Nephron progenitor cell (in vitro differentiated cells): ENCODE data around the gene ZHX3.

ENCODE experiments used
- DNase-seq: peaks from one replicate; pipeline ENCODE4 v3.0.0; 2021
- H3K27ac Mint-ChIP-seq: 2 replicates; pipeline ENCODE4 v1.8.0; 2021; ENCODE audit warnings: mild to moderate bottlenecking, moderate library complexity, mixed read lengths
- H3K27me3 Mint-ChIP-seq: 2 replicates; pipeline ENCODE4 v1.8.0; 2021; ENCODE audit warnings: mild to moderate bottlenecking, low read depth, mixed read lengths; ENCODE audit not compliant: poor library complexity
- H3K36me3 Mint-ChIP-seq: 2 replicates; pipeline ENCODE4 v1.8.0; 2021; ENCODE audit warnings: low read depth, mixed read lengths
- H3K4me1 Mint-ChIP-seq: 2 replicates; pipeline ENCODE4 v1.8.0; 2021; ENCODE audit warnings: mixed read lengths
- H3K4me3 Mint-ChIP-seq: 2 replicates; pipeline ENCODE4 v1.8.0; 2021; ENCODE audit warnings: mild to moderate bottlenecking, moderate library complexity, mixed read lengths
- H3K9me3 Mint-ChIP-seq: 2 replicates; pipeline ENCODE4 v1.8.0; 2021; ENCODE audit warnings: mild to moderate bottlenecking, moderate library complexity, mixed read lengths
- TF ChIP-seq, protein P1 (sequence below): fragments of 200-600 bp; sonication (generic); IDR thresholded peaks from 2 replicates; pipeline ENCODE4 v1.5.0; 2021; ENCODE audit warnings: antibody characterized with exemption

Gene ZHX3

DNA sequence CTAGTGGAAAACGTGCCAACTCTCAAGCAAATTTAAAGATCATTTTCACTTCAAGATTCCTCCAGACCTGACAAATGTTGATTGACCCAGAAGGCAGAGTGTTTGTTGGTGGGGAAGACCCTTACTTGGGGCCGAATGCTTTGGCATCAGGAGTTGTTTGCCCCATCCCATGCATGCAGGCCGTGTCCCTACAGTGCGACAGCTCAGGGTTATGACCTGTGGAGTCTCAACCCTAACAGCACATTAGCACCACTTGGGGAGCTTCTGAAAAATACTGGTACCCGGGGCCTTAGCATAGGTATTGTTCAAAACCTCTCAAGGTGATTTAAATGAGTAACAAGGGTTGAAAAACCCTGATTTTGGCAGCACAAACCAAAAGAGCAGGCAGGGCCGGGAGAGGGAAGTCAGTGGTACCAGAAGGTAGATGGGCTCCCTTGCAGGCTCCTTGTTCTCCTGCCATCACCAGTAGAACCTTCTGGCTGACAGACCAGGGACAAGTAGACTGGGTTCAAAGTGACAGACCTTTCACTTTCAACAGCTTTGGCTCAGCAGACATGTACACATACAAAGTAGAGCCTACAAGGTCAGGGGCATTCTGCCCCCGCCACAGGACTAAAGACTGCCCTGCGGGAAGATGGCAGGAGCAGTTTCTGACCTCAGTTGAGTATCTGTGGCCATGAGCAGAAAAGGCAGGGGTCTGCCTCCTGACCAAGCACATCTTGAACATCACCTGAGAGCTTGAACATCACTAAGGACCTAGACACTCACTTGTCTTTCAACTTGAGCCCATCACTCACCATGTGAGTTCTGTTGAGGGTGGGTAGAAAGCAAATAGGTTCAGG is 140.6 kb downstream of the ZHX3 start:
- Mint-ChIP-seq H3K9me3 (no peaks in the 10 kb centered on the region), H3K27me3 (no peaks in the 10 kb centered on the region), H3K4me1 (peaks cover 22% of the 10 kb centered on the region), H3K27ac (peak overlapping the region; percentile 70), H3K36me3 (peaks cover 49% of the 10 kb centered on the region), H3K4me3 (no peak overlapping the region)
- no peak for DNase-seq
- TF ChIP-seq, protein P1, sequence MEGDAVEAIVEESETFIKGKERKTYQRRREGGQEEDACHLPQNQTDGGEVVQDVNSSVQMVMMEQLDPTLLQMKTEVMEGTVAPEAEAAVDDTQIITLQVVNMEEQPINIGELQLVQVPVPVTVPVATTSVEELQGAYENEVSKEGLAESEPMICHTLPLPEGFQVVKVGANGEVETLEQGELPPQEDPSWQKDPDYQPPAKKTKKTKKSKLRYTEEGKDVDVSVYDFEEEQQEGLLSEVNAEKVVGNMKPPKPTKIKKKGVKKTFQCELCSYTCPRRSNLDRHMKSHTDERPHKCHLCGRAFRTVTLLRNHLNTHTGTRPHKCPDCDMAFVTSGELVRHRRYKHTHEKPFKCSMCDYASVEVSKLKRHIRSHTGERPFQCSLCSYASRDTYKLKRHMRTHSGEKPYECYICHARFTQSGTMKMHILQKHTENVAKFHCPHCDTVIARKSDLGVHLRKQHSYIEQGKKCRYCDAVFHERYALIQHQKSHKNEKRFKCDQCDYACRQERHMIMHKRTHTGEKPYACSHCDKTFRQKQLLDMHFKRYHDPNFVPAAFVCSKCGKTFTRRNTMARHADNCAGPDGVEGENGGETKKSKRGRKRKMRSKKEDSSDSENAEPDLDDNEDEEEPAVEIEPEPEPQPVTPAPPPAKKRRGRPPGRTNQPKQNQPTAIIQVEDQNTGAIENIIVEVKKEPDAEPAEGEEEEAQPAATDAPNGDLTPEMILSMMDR = no peak

DNA sequence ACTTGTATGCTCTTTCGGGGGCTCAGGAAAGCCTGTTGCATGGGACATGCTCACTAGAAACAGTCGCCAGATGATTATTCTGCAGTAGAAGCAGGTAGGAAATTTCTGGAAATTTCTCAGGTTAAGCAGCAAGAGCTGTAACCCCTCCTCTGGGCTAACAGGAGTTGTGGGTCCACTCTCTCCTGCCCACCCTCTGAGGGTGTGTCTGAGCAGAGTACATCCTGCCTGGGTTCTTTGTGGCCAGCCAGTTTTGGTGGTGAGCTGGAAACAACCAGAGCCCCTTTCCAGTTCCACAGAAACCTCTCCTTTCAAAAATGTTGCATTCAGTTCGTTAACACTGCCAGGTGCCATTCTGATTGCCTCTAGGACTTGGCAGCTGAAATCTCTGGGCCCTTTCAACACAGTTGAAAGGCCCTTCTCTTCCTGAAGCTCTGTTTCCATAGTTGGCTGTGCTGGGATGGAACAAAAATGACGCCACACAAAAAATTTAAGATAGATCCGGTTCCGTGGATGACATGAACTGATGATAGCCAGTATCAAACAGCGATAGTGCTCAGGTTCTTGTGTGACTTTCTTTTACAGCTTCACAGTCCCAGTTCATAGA is 141.7 kb downstream of the ZHX3 start:
- Mint-ChIP-seq H3K9me3 (no peaks in the 10 kb centered on the region), H3K4me1 (peaks cover 22% of the 10 kb centered on the region), H3K27ac (peak overlapping the region; percentile 70), H3K27me3 (no peaks in the 10 kb centered on the region), H3K36me3 (peaks cover 54% of the 10 kb centered on the region), H3K4me3 (no peak overlapping the region)
- no peak for DNase-seq
- TF ChIP-seq, protein P1 = no peak

DNA sequence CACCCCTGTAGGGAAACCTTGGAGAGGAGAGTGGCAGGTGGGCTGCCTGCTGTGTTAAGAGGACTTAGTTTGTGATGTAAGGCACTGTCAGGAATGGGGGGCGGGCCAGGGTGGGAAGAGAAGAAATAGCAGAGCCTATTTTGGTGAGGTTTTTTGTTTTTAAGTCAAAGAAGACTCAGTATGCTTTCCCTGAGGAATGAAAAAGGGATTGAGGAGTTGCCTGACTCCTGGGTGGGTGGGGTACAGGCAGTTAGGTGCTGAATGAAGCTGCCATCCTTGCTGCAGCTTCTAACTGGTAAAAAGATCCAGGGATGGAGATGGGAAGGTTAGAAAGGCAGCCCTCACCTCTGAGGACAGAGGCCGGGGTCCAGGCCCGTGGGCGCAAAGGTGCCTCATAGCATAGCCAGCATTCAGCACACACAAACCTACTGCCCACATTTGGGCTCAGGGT is 142.3 kb downstream of the ZHX3 start:
- Mint-ChIP-seq H3K36me3 (peaks cover 60% of the 10 kb centered on the region), H3K4me1 (peaks cover 22% of the 10 kb centered on the region), H3K9me3 (no peaks in the 10 kb centered on the region), H3K4me3 (no peak overlapping the region), H3K27ac (peak overlapping the region; percentile 77), H3K27me3 (no peaks in the 10 kb centered on the region)
- no peak for DNase-seq
- TF ChIP-seq, protein P1 = no peak

DNA sequence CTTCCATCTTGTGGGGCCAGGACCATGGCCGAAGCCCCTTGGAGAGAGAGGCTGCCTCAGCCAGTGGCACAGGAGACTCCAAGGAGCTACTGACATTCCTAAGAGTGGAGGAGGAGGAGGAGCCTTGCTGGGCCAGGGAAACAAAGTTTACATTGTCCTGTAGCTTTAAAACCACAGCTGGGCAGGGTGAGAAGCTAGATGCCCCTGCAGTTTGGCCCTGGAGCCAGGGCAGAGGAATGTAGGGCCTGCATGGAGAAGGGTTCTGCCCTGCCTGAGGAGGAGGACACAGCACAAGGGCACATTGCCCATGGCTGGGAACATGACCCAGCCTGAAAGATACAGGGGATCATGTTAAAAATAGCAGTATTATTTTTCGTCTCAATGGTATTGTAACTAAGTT is 142.7 kb downstream of the ZHX3 start:
- H3K36me3 Mint-ChIP-seq = peaks cover 61% of the 10 kb centered on the region
- TF ChIP-seq, protein P1 = no peak
- no peaks in the 10 kb centered on the region for H3K27me3 Mint-ChIP-seq
- H3K4me3 Mint-ChIP-seq = no peak overlapping the region
- H3K27ac Mint-ChIP-seq = peak overlapping the region; percentile 77
- H3K4me1 Mint-ChIP-seq = peaks cover 22% of the 10 kb centered on the region
- DNase-seq = no peak
- H3K9me3 Mint-ChIP-seq = no peaks in the 10 kb centered on the region

DNA sequence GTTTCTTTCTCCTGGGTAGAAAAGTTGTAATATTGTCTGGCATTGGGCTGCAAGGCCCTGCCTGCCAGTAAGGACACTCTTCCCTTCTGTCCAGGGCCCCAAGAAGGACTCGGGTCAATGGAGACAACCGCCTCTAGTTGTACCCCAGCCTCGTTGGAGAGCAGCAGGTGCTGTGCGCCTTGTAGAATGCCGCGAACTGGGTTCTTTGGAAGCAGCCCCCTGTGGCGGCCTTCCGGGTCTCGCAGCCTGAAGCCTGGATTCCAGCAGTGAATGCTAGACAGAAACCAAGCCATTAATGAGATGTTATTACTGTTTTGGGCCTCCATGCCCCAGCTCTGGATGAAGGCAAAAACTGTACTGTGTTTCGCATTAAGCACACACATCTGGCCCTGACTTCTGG is 143.2 kb downstream of the ZHX3 start:
- H3K9me3 Mint-ChIP-seq = no peaks in the 10 kb centered on the region
- no peaks in the 10 kb centered on the region for H3K27me3 Mint-ChIP-seq
- TF ChIP-seq, protein P1 = no peak
- H3K36me3 Mint-ChIP-seq = peaks cover 63% of the 10 kb centered on the region
- H3K27ac Mint-ChIP-seq = peak overlapping the region; percentile 77
- peaks cover 22% of the 10 kb centered on the region for H3K4me1 Mint-ChIP-seq
- DNase-seq = no peak
- H3K4me3 Mint-ChIP-seq = no peak overlapping the region
